GM21717 (cell line): ENCODE results near the gene LBHD2.

Experiments
- ATAC-seq: cut with Tn5 transposase; IDR thresholded peaks from one replicate; pipeline ENCODE4 v1.9.1; 2021; ENCODE audit warnings: mild to moderate bottlenecking, moderate library complexity; ENCODE audit not compliant: unreplicated experiment

The LBHD2 gene

GRCh38 chr14:103129301-103130016 is 45.4 kb downstream of the LBHD2 start:
- ATAC-seq, result no peak

DNA sequence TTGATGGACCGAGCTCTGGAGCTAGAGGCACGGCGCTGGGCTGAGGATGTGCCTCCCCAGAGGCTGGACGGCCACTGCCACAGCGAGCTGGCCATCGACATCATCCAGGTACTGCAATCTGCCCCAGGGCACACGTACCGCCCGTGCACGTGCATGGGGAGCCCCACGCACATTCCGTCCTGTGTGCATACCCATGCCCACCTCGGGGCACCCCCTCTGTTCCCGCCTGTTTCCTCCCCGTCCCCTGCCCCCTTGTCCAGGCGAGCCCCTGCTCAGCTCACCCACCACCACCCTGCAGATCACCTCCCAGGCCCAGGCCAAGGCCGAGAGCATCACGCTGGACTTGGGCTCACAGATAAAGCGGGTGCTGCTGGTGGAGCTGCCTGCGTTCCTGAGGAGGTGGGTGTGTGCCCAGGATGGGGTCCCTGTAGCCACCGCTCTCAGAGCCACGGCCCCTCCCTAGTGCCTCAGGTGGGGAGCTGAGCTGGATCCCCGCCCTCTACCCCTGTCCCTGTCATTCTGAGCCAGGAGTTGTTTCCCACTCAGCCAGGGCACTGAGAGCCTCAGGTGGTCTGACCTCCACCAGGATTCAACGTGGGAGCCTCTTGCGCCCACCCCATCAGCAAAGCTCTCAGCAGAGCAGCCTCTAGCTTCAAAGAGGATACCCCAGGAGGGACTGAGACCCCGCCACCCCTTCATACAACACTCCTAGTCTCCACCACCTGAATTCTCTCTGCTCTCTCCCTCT is 46.2 kb downstream of the LBHD2 start:
- no peak for ATAC-seq

DNA sequence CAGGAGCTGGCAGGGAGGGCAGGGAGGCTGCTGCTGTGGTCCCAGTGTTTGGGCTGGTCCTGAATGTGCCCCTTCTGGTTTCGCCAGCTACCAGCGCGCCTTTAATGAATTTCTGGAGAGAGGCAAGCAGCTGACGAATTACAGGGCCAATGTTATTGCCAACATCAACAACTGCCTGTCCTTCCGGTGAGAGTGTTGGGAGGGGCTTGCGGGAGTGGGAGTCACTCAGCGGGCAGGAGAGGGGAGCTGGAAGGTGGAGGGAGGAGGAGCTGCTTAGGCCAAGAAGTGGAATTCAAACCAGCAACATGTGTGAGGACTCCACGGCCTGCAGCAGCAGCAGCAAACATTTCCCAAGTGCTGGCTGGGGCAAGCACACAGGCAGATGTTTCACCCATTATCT is 47.0 kb downstream of the LBHD2 start:
- ATAC-seq, result no peak

- ATAC-seq, result no peak
Observed at GRCh38 chr14:103131580-103131979, 47.6 kb downstream of the LBHD2 start.

- ATAC-seq, result no peak
Observed at GRCh38 chr14:103132381-103133209, 48.6 kb downstream of the LBHD2 start.

GRCh38 chr14:103133210-103134140 is 49.5 kb downstream of the LBHD2 start:
- no peak for ATAC-seq

GRCh38 chr14:103134405-103134804 is 50.4 kb downstream of the LBHD2 start:
- no peak for ATAC-seq

DNA sequence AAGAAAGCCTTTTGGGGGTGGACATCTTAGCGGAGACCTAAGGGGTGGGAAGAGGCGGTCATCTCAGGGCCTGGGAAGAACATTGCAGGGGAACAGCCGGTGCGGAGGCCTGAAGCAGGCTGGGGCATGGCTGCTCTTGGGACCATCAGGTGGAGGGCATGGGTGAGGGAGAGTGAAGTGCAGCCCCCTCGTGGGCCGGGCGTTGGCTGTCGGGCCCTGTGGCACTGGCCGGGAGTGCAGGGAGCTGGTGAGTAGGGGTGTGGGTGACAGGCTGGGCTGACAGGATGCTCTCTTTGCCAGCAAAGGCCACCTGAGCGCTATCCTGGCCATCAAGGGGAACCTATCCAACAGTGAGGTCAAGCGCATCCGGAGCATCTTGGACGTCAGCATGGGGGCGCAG is 50.9 kb downstream of the LBHD2 start:
- no peak for ATAC-seq

DNA sequence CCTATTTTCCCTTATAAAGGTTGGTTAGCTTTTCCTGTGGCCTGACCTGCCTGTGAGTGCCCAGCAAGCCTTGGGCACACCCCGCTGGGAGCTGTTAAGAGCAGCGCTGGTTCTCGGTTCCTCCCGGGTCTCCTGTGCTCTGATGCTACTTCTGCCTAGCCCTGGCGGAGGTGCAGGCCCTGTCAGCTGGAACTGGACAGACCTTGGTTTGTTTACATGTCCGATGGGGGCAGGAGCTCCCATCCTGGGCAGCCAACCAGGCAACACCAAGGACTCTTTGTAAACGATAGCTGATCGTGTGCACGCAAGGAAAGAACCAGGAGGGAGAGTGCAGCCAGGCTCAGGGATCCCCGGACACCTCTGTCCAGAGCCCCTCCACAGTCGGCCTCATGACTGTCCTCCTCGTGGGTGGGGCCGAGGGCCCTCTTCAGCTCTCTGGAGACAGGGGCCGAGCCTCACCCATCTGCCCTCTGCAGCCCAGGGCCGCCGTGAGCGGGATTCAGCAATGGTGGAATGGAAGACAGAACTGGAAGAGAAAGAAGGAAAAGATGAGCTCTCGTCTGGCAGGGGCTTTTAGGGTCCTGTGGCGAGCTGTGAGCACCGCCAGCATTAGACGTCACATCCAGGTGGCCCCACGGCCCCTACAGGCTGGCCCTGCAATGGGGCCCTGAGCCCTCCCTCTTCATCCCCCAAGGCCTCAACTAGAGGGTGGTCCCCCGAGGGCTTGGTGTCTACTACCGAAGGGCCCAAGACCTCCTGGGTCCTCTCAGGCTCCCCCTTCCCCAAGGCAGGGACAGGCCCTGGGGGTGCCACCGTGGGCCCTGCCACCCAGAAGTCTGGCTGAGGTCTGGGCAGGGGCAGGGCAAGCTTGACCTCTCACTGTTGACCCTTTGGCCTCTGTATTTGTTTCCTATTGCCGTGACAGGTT is 51.6 kb downstream of the LBHD2 start:
- ATAC-seq, result no peak

GRCh38 chr14:103136388-103137271 is 52.6 kb downstream of the LBHD2 start:
- no peak for ATAC-seq

DNA sequence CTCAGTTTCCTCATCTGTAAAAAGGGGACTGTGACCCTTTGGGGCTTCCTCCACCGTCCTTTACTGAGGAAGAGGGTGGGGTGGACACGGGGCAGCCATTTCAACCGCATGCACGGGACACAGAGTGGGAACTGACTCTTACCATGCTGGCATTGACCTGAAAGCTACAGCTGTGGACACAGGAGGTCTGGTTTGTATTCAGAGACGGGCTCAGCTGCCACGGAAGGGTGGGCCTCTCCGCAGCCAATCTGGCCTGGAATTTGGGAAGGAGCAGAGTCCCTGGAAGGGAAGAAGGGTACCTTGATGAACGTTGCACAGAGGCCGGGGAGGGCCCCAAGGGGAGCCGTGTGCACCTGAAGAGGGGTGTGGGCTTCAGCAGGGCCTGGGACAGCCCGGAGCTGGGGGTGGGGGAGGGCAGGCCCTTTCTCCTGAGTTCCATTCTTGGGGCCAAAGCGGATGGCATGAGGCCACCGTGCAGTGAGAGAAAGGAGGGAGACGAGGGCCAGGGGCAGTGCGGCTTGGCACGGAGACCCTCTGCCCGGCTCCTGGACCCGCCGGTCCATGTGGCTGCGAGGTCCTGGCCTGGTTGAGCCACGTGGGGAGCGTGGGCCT is 53.8 kb downstream of the LBHD2 start:
- no peak for ATAC-seq

- ATAC-seq, result no peak
Observed at GRCh38 chr14:103138301-103139131, 54.5 kb downstream of the LBHD2 start.

GRCh38 chr14:103139132-103140025 is 55.4 kb downstream of the LBHD2 start:
- ATAC-seq, result no peak
